HG03064 (cell line): Measurements from ENCODE around the gene PTH1R.

ENCODE experiments used
- ATAC-seq: cut with Tn5 transposase; IDR thresholded peaks from one replicate; pipeline ENCODE4 v1.9.1; 2021; ENCODE audit warnings: low read depth; ENCODE audit not compliant: unreplicated experiment

Gene PTH1R

GRCh38 chr3:46896386-46896785 lies 18.9 kb downstream of the PTH1R start:
- ATAC-seq: no peak

GRCh38 chr3:46897031-46897430 lies 19.5 kb downstream of the PTH1R start:
- no peak for ATAC-seq

- ATAC-seq: no peak
These were observed 20.4 kb downstream of the PTH1R start for GRCh38 chr3:46897829-46898320.

GRCh38 chr3:46898321-46899150 lies 21.0 kb downstream of the PTH1R start:
- no peak for ATAC-seq

GRCh38 chr3:46899151-46900006 lies 21.9 kb downstream of the PTH1R start:
- ATAC-seq: no peak

GRCh38 chr3:46900007-46900292 lies 22.4 kb downstream of the PTH1R start:
- no peak for ATAC-seq

- ATAC-seq: no peak
These were observed 22.8 kb downstream of the PTH1R start for GRCh38 chr3:46900356-46900755.

- ATAC-seq: no peak
These were observed 23.5 kb downstream of the PTH1R start for GRCh38 chr3:46901061-46901460.

- no peak for ATAC-seq
These were observed 24.2 kb downstream of the PTH1R start for GRCh38 chr3:46901591-46902187.

- no peak for ATAC-seq
These were observed 24.7 kb downstream of the PTH1R start for GRCh38 chr3:46902188-46902631.

GRCh38 chr3:46903341-46904302 lies 26.1 kb downstream of the PTH1R start:
- no peak for ATAC-seq

GRCh38 chr3:46904303-46905212 lies 27.0 kb downstream of the PTH1R start:
- ATAC-seq: no peak

- ATAC-seq: no peak
These were observed 27.7 kb downstream of the PTH1R start for GRCh38 chr3:46905213-46905560.

- ATAC-seq: no peak
These were observed 28.3 kb downstream of the PTH1R start for GRCh38 chr3:46905661-46906451.

GRCh38 chr3:46906471-46907058 lies 29.0 kb downstream of the PTH1R start:
- no peak for ATAC-seq

- ATAC-seq: no peak
These were observed 29.8 kb downstream of the PTH1R start for GRCh38 chr3:46907271-46907670.

GRCh38 chr3:46907960-46908293 lies 30.4 kb downstream of the PTH1R start:
- ATAC-seq: no peak

GRCh38 chr3:46908294-46908985 lies 30.9 kb downstream of the PTH1R start:
- ATAC-seq: no peak
